HG03045 (cell line): ENCODE results near the gene TEFM.
"Not testable (repeated sequence)": the region's sequence is repeated elsewhere in the genome, so short reads cannot be mapped to it uniquely, and the experiment has no call there.

ENCODE experiments used
- ATAC-seq: cut with Tn5 transposase; IDR thresholded peaks from one replicate; pipeline ENCODE4 v1.9.1; 2021; ENCODE audit warnings: mild to moderate bottlenecking, moderate library complexity; ENCODE audit not compliant: unreplicated experiment

The TEFM gene

GRCh38 chr17:30921544-30922196 is 15.6 kb upstream of the TEFM start, which contains the start of gene ADAP2:
Gene ADAP2 (plus strand): TSS chr17:30921945. CDS start chr17:30922015, 70 bp downstream.
- no peak for ATAC-seq

GRCh38 chr17:30920683-30921543 is 14.9 kb upstream of the TEFM start:
- ATAC-seq, result no peak

GRCh38 chr17:30920282-30920681 is 14.2 kb upstream of the TEFM start:
- no peak for ATAC-seq

- ATAC-seq, result no peak
These were observed 11.0 kb upstream of the TEFM start for GRCh38 chr17:30917050-30917449.

GRCh38 chr17:30915833-30916611 is 10.0 kb upstream of the TEFM start:
- no peak for ATAC-seq

- no peak for ATAC-seq
These were observed 7.9 kb upstream of the TEFM start for GRCh38 chr17:30913955-30914354.

GRCh38 chr17:30910151-30910550 is 4.1 kb upstream of the TEFM start:
- ATAC-seq, result not testable (repeated sequence)

GRCh38 chr17:30908717-30909420 is 2.8 kb upstream of the TEFM start:
- ATAC-seq, result no peak

GRCh38 chr17:30905742-30906100 is 317 bp downstream of the TEFM start:
- ATAC-seq, result peak; percentile 14

GRCh38 chr17:30897311-30897710 is 8.7 kb downstream of the TEFM start:
- no peak for ATAC-seq

- ATAC-seq, result no peak
These were observed 11.8 kb downstream of the TEFM start for GRCh38 chr17:30894236-30894635.

GRCh38 chr17:30886187-30886586 is 19.9 kb downstream of the TEFM start:
- no peak for ATAC-seq

GRCh38 chr17:30869005-30869404 is 37.0 kb downstream of the TEFM start:
- no peak for ATAC-seq

GRCh38 chr17:30864636-30865035 is 41.4 kb downstream of the TEFM start:
- no peak for ATAC-seq

GRCh38 chr17:30858556-30859250 is 47.3 kb downstream of the TEFM start:
- ATAC-seq, result no peak

GRCh38 chr17:30854146-30854545 is 51.9 kb downstream of the TEFM start:
- no peak for ATAC-seq
